Measurements from ENCODE around the gene SLC35B1.

Gene SLC35B1

GRCh38 chr17:49687878-49688491 is 19.8 kb downstream of the SLC35B1 start:
- 62% methylated on average over 9 of the region's 10 CpGs for WGBS

GRCh38 chr17:49681106-49681979 is 26.4 kb downstream of the SLC35B1 start:
- 83% methylated on average over 8 of the region's 9 CpGs for WGBS
- no peak overlapping the region for H3K4me3 ChIP-seq (ENCODE audit: insufficient read depth in 1 of 2, low read depth in 1 of 2, low read length in 2 of 2)
- no peak overlapping the region for H3K9ac ChIP-seq (ENCODE audit: low read length)
- no peak overlapping the region for H3K23ac ChIP-seq (ENCODE audit: low read length in 2 of 2)
- H4K91ac ChIP-seq (ENCODE audit: low read length) = no peak overlapping the region
- H3K27ac ChIP-seq (ENCODE audit: low read length, poor library complexity, severe bottlenecking) = no peak overlapping the region
- no peak overlapping the region for H2BK15ac ChIP-seq (ENCODE audit: low read depth, poor library complexity, severe bottlenecking)
- no peaks in the 10 kb centered on the region for H3K79me1 ChIP-seq (replicated peaks; ENCODE audit: low read length, poor library complexity, severe bottlenecking)
- no peak overlapping the region for H2AFZ ChIP-seq (ENCODE audit: low read depth, low read length)
- H3K9me3 ChIP-seq (ENCODE audit: control insufficient read depth, low read length) = no peaks in the 10 kb centered on the region
- no peak overlapping the region for H4K8ac ChIP-seq (ENCODE audit: low read length)
- no peaks in the 10 kb centered on the region for H3K4me1 ChIP-seq (ENCODE audit: control insufficient read depth, insufficient read depth, low read depth, low read length)
- H3K4ac ChIP-seq (ENCODE audit: low read depth in 1 of 2, low read length in 2 of 2) = no peak overlapping the region
- H2BK12ac ChIP-seq (ENCODE audit: low read length in 2 of 2) = no peak overlapping the region
- peaks cover 0 to 4% of the 10 kb centered on the region in 2 experiments for H3K27me3 ChIP-seq (ENCODE audit: control insufficient read depth in 1 of 2, insufficient read depth in 1 of 2, low read length in 2 of 2)
- no peak overlapping the region for H3K4me2 ChIP-seq (ENCODE audit: low read length, poor library complexity, severe bottlenecking)
- no peak overlapping the region for H2BK5ac ChIP-seq (ENCODE audit: low read depth, low read length, poor library complexity, severe bottlenecking)
- no peak overlapping the region for H2BK120ac ChIP-seq (ENCODE audit: low read depth, low read length)
- H3K36me3 ChIP-seq (ENCODE audit: control insufficient read depth in 1 of 2, insufficient read depth in 2 of 2, low read depth in 1 of 2, low read length in 2 of 2) = no peaks in the 10 kb centered on the region
- no peak for DNase-seq
- H2AK5ac ChIP-seq (ENCODE audit: low read length, severe bottlenecking) = no peak overlapping the region
- H3K18ac ChIP-seq (ENCODE audit: low read depth in 1 of 2, low read length in 2 of 2) = no peak overlapping the region
- no peak overlapping the region for H3K14ac ChIP-seq (ENCODE audit: low read length in 2 of 2)

More at GRCh38 chr17:49687878-49688491, 19.8 kb downstream of the SLC35B1 start:
- no peaks in the 10 kb centered on the region for H3K79me1 ChIP-seq (replicated peaks; ENCODE audit: low read length, poor library complexity, severe bottlenecking)
- H3K36me3 ChIP-seq (ENCODE audit: control insufficient read depth in 1 of 2, insufficient read depth in 2 of 2, low read depth in 1 of 2, low read length in 2 of 2) = no peaks in the 10 kb centered on the region
- no peak overlapping the region for H2BK5ac ChIP-seq (ENCODE audit: low read depth, low read length, poor library complexity, severe bottlenecking)
- H3K14ac ChIP-seq (ENCODE audit: low read length in 2 of 2) = no peak overlapping the region
- peak overlapping the region; percentile 29 for H2AFZ ChIP-seq (ENCODE audit: low read depth, low read length)
- H3K4me3 ChIP-seq (ENCODE audit: insufficient read depth in 1 of 2, low read depth in 1 of 2, low read length in 2 of 2) = no peak overlapping the region
- H2BK120ac ChIP-seq (ENCODE audit: low read depth, low read length) = peak overlapping the region; percentile 52
- peak overlapping the region; percentile 35 to 90 for H3K18ac ChIP-seq (ENCODE audit: low read depth in 1 of 2, low read length in 2 of 2)
- H3K27me3 ChIP-seq (ENCODE audit: control insufficient read depth in 1 of 2, insufficient read depth in 1 of 2, low read length in 2 of 2) = peaks cover 0 to 4% of the 10 kb centered on the region in 2 experiments
- peak overlapping the region; percentile 84 for H4K91ac ChIP-seq (ENCODE audit: low read length)
- H3K27ac ChIP-seq (ENCODE audit: low read length, poor library complexity, severe bottlenecking) = no peak overlapping the region
- peak overlapping the region; percentile 42 to 81 for H3K4ac ChIP-seq (ENCODE audit: low read depth in 1 of 2, low read length in 2 of 2)
- H3K4me1 ChIP-seq (ENCODE audit: control insufficient read depth, insufficient read depth, low read depth, low read length) = no peaks in the 10 kb centered on the region
- H2BK15ac ChIP-seq (ENCODE audit: low read depth, poor library complexity, severe bottlenecking) = no peak overlapping the region
- peak; percentile 56 for DNase-seq
- H2BK12ac ChIP-seq (ENCODE audit: low read length in 2 of 2) = peak overlapping the region; percentile 18 to 31
- no peaks in the 10 kb centered on the region for H3K9me3 ChIP-seq (ENCODE audit: control insufficient read depth, low read length)
- H3K9ac ChIP-seq (ENCODE audit: low read length) = no peak overlapping the region
- peak overlapping the region; percentile 97 for H4K8ac ChIP-seq (ENCODE audit: low read length)
- H2AK5ac ChIP-seq (ENCODE audit: low read length, severe bottlenecking) = no peak overlapping the region
- H3K4me2 ChIP-seq (ENCODE audit: low read length, poor library complexity, severe bottlenecking) = no peak overlapping the region
- no peak overlapping the region for H3K23ac ChIP-seq (ENCODE audit: low read length in 2 of 2)

GRCh38 chr17:49680314-49680713 is 27.4 kb downstream of the SLC35B1 start:
- no peak overlapping the region for H3K4ac ChIP-seq (ENCODE audit: low read depth in 1 of 2, low read length in 2 of 2)
- H4K91ac ChIP-seq (ENCODE audit: low read length) = no peak overlapping the region
- no peak overlapping the region for H2BK12ac ChIP-seq (ENCODE audit: low read length in 2 of 2)
- no peaks in the 10 kb centered on the region for H3K9me3 ChIP-seq (ENCODE audit: control insufficient read depth, low read length)
- no peak for DNase-seq
- H3K36me3 ChIP-seq (ENCODE audit: control insufficient read depth in 1 of 2, insufficient read depth in 2 of 2, low read depth in 1 of 2, low read length in 2 of 2) = peaks cover 0 to 3% of the 10 kb centered on the region in 2 experiments
- no peak overlapping the region for H3K9ac ChIP-seq (ENCODE audit: low read length)
- H3K27ac ChIP-seq (ENCODE audit: low read length, poor library complexity, severe bottlenecking) = no peak overlapping the region
- H3K14ac ChIP-seq (ENCODE audit: low read length in 2 of 2) = no peak overlapping the region
- no peak overlapping the region for H2AK5ac ChIP-seq (ENCODE audit: low read length, severe bottlenecking)
- H3K4me3 ChIP-seq (ENCODE audit: insufficient read depth in 1 of 2, low read depth in 1 of 2, low read length in 2 of 2) = no peak overlapping the region
- 84% methylated on average over 6 of the region's 6 CpGs for WGBS
- no peaks in the 10 kb centered on the region for H3K79me1 ChIP-seq (replicated peaks; ENCODE audit: low read length, poor library complexity, severe bottlenecking)
- H3K18ac ChIP-seq (ENCODE audit: low read depth in 1 of 2, low read length in 2 of 2) = no peak overlapping the region
- H3K4me2 ChIP-seq (ENCODE audit: low read length, poor library complexity, severe bottlenecking) = no peak overlapping the region
- no peak overlapping the region for H2BK5ac ChIP-seq (ENCODE audit: low read depth, low read length, poor library complexity, severe bottlenecking)
- peak overlapping the region; percentile 80 for H4K8ac ChIP-seq (ENCODE audit: low read length)
- no peak overlapping the region for H3K23ac ChIP-seq (ENCODE audit: low read length in 2 of 2)
- H2BK15ac ChIP-seq (ENCODE audit: low read depth, poor library complexity, severe bottlenecking) = no peak overlapping the region
- no peak overlapping the region for H2AFZ ChIP-seq (ENCODE audit: low read depth, low read length)
- peaks cover 0 to 4% of the 10 kb centered on the region in 2 experiments for H3K27me3 ChIP-seq (ENCODE audit: control insufficient read depth in 1 of 2, insufficient read depth in 1 of 2, low read length in 2 of 2)
- peak overlapping the region; percentile 19 for H2BK120ac ChIP-seq (ENCODE audit: low read depth, low read length)
- H3K4me1 ChIP-seq (ENCODE audit: control insufficient read depth, insufficient read depth, low read depth, low read length) = peaks cover 3% of the 10 kb centered on the region

Measured in mesenchymal stem cell (in vitro differentiated cells and primary cell).